IgD-negative memory B cell (primary cell): ENCODE measurements around the gene NAA16. TPM values are rescaled to one million over a fixed set of nuclear protein-coding genes. Genes with fewer than 3 reads are reported as not detected.

Experiments
- H3K27ac Mint-ChIP-seq, 3 donors: one replicate each; pipeline ENCODE4 v1.8.0; 2020 to 2022; ENCODE audit warnings: mild to moderate bottlenecking in 3 of 3, mixed read lengths in 3 of 3, moderate library complexity in 1 of 3
- H3K27me3 Mint-ChIP-seq: one replicate; pipeline ENCODE4 v1.8.0; 2021; ENCODE audit warnings: mixed read lengths
- H3K36me3 Mint-ChIP-seq: one replicate; pipeline ENCODE4 v1.8.0; 2020; ENCODE audit warnings: mild to moderate bottlenecking, mixed read lengths
- H3K4me1 Mint-ChIP-seq, 3 donors: one replicate each; pipeline ENCODE4 v1.8.0; 2020 to 2022; ENCODE audit warnings: mixed read lengths in 3 of 3, mild to moderate bottlenecking in 1 of 3
- H3K4me3 Mint-ChIP-seq, 4 donors: one replicate each; pipeline ENCODE4 v1.8.0; 2020 to 2022; ENCODE audit warnings: mild to moderate bottlenecking in 4 of 4, mixed read lengths in 4 of 4, moderate library complexity in 3 of 4
- H3K9me3 Mint-ChIP-seq, 3 donors: one replicate each; pipeline ENCODE4 v1.8.0; 2020 to 2021; ENCODE audit warnings: mixed read lengths in 3 of 3, mild to moderate bottlenecking in 1 of 3
- polyA plus RNA-seq: library from polyadenylated mRNA; unstranded; fragments of 300-500 nt; fragmentation: Illumina TruSeq; gene quantifications from one replicate; pipeline ENCODE4 v1.2.3, GENCODE V29; 2021

Gene NAA16
- polyA plus RNA-seq, 1 donor from 2014 or later = 7.7 TPM

DNA sequence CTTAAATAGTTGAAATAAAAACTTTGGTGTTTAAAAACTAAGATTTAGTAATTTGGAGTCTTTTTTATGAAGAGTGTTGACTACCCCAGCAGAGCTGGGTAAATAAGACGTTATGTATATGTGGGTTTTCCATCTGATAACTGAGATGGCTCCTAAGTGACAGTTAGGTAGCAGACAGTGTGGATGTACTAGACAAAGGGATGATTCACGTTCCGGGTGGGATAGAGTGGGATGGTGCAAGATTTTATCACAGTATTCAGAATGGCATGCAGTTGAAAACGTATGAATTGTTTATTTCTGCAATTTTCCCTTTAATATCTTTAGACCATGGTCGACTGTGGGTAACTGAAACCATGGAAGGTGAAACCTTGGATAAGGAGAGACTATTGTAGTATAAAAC is 50.4 kb downstream of the NAA16 start:
- Mint-ChIP-seq H3K4me1 (peaks cover 0 to 3% (median 1%) of the 10 kb centered on the region in 3 donors), H3K9me3 (no peaks in the 10 kb centered on the region), H3K36me3 (peaks cover 14% of the 10 kb centered on the region), H3K4me3 (no peak overlapping the region), H3K27me3 (no peaks in the 10 kb centered on the region), H3K27ac (no peak overlapping the region)

DNA sequence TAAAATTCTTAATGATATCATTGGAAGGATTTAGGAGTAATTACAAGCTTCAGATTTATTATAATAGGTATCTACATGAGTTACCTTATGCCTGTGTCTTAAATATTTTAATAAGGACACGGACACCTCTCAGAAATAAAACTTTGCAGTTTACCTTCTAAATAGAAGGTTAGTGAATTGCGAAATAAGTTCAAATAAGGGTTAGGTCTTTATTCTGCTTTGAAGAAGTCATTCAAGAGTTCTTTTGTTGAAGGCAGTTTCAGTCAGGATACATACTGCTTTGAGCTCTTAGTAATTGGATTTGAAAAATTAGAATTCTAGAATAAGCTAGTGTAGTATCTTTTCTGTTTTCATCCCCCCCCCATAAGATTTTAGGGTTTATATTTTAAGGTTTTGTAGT is 53.0 kb downstream of the NAA16 start:
- peaks cover 22% of the 10 kb centered on the region for H3K36me3 Mint-ChIP-seq
- H3K27ac Mint-ChIP-seq = no peak overlapping the region
- H3K27me3 Mint-ChIP-seq = no peaks in the 10 kb centered on the region
- H3K4me1 Mint-ChIP-seq = no peaks in the 10 kb centered on the region
- no peak overlapping the region for H3K4me3 Mint-ChIP-seq
- H3K9me3 Mint-ChIP-seq = no peaks in the 10 kb centered on the region

DNA sequence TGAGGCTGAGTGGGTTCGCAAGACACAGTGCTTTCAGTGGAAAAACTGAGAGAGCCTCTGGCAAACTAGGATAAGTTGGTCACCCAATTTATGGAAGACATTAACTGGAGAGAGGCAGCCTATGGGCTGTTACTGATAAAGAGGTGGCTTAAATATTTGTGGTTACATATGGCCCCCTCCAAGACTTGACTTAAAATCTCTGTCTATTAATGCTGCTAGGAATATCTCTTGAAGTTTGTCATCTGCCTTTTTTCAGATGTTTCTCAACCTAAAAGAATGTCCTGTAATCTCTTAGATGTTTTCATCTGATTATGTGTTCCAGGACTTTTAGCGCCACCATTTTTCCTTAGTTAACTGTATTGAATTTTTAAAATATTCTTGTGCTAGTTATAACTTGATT is 54.6 kb downstream of the NAA16 start:
- Mint-ChIP-seq H3K9me3 (no peaks in the 10 kb centered on the region), H3K4me3 (no peak overlapping the region), H3K36me3 (peaks cover 21% of the 10 kb centered on the region), H3K4me1 (no peaks in the 10 kb centered on the region), H3K27me3 (no peaks in the 10 kb centered on the region), H3K27ac (no peak overlapping the region)

DNA sequence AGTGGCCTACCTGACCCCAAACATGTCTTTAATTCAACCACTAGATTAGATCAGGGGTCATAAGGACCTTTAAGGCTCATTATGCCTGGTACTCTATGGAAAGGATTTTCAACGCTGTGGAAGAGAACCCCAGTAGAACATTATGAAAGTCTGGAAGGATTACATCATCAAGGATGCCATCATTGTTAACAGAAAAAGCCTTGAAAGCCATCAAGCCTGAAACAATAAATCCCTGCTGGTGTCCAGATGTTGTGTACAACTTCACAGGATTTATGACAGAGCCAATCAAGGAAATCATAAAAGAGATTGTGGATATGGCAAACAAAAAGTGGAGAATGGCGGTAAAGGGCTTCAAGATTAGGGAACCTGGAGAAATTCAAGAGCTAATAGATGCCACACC is 59.7 kb downstream of the NAA16 start:
- Mint-ChIP-seq H3K27ac (peak overlapping the region in 1 of 3 donors; percentile 31), H3K9me3 (no peaks in the 10 kb centered on the region), H3K27me3 (no peaks in the 10 kb centered on the region), H3K4me1 (no peaks in the 10 kb centered on the region), H3K36me3 (peaks cover 18% of the 10 kb centered on the region), H3K4me3 (no peak overlapping the region)

DNA sequence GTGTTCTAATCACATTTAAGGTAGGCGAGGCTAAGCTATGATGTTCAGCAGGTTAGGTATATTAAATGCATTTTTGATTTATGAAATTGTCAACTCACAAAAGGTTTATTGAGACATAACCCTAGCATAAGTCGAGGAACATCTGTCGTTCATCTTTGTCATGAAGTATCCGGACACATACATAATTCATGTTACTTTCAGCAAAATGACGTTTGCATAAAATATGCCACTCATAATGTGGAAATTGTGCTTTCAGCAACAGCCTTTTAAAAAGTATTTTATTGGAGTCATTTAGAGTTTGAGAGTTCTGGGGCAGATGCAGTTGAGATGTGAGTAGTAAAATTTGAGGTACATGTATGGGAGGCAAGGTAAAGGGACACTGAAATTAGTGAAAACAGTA is 66.4 kb downstream of the NAA16 start:
- Mint-ChIP-seq H3K36me3 (peaks cover 6% of the 10 kb centered on the region), H3K9me3 (no peaks in the 10 kb centered on the region)

DNA sequence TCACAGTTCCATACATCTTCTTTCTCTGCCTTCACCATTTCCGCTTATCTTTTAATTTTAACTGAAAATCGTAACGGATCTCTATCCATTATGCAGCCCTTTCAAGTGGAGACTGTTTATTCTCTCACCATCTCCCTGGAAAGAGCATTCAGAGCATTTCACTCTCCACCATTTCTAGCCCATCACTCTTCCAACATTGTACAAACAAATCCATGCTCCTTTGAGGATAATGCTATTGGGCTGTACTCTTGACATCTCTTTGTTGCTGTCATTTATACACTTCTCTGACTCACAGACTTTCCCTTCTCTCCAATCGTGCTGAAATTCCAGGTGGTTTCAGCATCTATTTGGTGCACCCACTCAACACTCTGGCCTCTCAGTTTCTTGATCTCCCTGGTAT is 71.4 kb downstream of the NAA16 start:
- H3K9me3 Mint-ChIP-seq = no peaks in the 10 kb centered on the region
- no peak overlapping the region for H3K4me3 Mint-ChIP-seq
- no peaks in the 10 kb centered on the region for H3K36me3 Mint-ChIP-seq
- H3K4me1 Mint-ChIP-seq = peaks cover 0 to 2% (median 0%) of the 10 kb centered on the region in 3 donors
- peaks cover 9% of the 10 kb centered on the region for H3K27me3 Mint-ChIP-seq
- no peak overlapping the region for H3K27ac Mint-ChIP-seq

More for the DNA sequence above, 66.4 kb downstream of the NAA16 start:
- Mint-ChIP-seq H3K27me3 (no peaks in the 10 kb centered on the region), H3K27ac (no peak overlapping the region), H3K4me3 (no peak overlapping the region), H3K4me1 (peaks cover 0 to 2% (median 0%) of the 10 kb centered on the region in 3 donors)

DNA sequence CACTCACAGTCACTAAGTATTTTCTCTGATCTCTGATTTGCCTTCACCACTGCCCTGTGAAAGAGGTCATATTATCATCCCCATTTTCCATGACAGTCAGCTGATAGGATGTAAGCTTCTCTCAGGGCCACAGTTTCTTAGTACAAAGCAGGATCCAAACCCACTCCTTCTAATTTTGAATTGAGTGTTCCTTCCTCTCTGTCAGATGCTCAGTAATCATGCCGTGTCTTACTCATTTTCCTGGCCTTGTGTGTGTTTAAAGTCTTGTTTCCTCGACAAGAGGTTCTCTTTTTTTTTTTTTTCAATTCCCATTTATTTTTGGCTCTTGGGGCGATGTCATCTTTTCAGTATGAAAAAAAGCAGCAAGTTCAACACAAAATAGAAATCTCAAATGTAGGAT is 72.3 kb downstream of the NAA16 start:
- peak overlapping the region in 1 of 3 donors; percentile 46 for H3K27ac Mint-ChIP-seq
- peaks cover 9% of the 10 kb centered on the region for H3K27me3 Mint-ChIP-seq
- H3K4me1 Mint-ChIP-seq = peaks cover 0 to 4% (median 0%) of the 10 kb centered on the region in 3 donors
- no peaks in the 10 kb centered on the region for H3K9me3 Mint-ChIP-seq
- no peaks in the 10 kb centered on the region for H3K36me3 Mint-ChIP-seq
- no peak overlapping the region for H3K4me3 Mint-ChIP-seq

DNA sequence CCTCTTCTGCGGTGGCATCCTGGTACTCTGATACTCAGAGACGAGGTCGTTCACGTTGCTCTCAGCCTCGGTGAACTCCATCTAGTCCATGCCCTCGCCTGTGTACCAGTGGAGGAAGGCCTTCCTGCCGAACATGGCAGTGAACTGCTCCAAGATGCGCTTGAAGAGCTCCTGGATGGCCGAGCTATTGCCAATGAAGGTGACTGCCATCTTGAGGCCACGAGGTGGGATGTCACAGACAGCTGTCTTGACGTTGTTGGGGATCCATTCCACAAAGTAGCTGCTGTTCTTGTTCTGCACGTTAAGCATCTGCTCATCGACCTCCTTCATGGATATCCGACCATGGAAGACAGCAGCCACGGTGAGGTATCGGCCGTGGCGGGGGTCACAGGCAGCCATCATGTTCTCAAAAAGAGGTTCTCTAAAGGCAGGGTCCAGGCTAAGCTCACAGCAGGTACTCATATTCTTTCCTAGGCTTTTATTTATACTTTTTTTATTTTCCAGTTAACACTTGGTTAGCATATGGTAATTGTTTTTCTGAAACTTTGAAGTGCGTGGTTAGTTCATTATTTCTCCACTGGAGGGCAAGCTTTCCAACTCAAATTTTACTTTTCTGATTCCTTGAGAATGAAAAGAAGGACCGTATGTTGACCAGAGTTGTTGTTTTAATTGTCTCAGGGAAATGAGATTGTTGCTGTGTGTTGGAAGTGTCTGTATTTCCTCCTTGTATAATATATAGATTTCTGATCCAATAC is 73.9 kb downstream of the NAA16 start:
- Mint-ChIP-seq H3K9me3 (no peaks in the 10 kb centered on the region), H3K36me3 (no peaks in the 10 kb centered on the region), H3K4me1 (peaks cover 0 to 4% (median 0%) of the 10 kb centered on the region in 3 donors), H3K27ac (no peak overlapping the region), H3K4me3 (no peak overlapping the region), H3K27me3 (peaks cover 9% of the 10 kb centered on the region)

DNA sequence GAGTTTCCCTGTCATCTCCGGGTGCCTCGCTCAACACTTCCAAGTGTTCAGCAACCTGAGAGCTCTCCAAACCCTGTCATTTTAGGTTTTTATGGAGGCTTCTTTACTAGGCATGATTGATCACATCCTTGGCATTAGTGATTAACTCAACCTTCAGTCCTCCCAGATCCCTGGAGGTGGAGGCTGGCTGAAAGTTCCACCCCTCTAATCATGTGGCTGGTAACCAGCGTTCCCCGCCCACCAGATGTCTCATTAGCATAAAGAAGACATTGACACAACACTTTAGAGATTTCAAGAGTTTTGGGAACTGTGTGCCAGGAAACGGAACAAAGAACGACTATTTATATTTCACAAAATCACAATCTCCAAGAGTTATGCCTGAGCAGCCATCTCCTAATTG is 75.1 kb downstream of the NAA16 start:
- H3K4me1 Mint-ChIP-seq = peaks cover 0 to 2% (median 0%) of the 10 kb centered on the region in 3 donors
- H3K27me3 Mint-ChIP-seq = peaks cover 9% of the 10 kb centered on the region
- H3K9me3 Mint-ChIP-seq = no peaks in the 10 kb centered on the region
- H3K36me3 Mint-ChIP-seq = no peaks in the 10 kb centered on the region
- H3K4me3 Mint-ChIP-seq = no peak overlapping the region
- H3K27ac Mint-ChIP-seq = no peak overlapping the region

DNA sequence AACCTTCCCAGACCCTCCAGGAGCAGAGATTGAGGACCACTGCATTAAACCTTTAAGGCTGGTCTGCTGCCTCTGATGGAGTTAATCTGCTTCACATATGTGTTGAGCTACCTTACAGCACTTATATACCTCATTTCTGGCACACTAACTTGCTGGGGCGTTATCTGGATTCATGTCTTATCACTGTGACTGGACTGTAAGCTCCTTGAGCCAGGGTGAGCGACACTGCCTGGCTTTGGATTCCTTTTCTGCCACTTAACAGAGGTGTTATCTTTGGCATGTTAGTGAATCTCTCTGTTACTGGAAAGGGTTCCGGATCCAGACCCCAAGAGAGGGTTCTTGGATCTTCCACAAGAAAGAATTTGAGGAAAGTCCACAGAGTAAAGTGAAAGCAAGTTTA is 76.5 kb downstream of the NAA16 start:
- Mint-ChIP-seq H3K4me1 (peaks cover 0 to 2% (median 0%) of the 10 kb centered on the region in 3 donors), H3K9me3 (no peaks in the 10 kb centered on the region), H3K36me3 (peaks cover 2% of the 10 kb centered on the region), H3K27me3 (peaks cover 12% of the 10 kb centered on the region), H3K4me3 (no peak overlapping the region), H3K27ac (no peak overlapping the region)

DNA sequence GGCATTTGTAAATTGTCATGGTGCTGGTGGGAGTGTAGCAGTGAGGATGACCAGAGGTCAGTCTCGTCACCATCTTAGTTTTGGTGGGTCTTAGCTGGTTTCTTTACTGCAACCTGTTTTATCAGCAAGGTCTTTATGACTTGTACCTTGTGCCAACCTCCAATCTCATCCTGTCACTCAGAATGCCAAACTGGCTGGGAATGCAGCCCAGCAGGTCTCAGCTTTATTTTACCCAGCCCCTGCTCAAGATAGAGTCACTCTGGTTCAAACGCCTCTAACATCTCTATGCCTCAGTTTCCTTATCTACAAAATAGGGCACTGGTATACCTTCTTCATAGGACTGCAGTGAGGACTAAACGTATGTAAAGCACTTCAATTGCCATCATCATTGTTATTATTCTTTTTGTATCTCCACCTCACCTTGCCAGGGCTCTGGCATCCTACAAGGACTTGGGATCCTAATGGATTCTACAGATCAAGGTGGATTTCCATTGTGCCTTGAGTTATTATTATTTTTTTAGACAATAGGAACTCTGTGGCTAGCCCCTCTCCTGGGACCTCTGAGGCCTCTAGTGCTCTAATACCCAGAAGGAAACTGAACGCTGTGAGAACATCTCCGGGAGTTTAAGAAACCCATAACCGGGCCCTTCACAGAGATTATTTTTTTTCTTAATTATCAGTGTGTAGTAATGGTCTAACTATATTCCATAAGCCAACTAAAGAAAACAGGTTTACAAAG is 77.2 kb downstream of the NAA16 start:
- H3K9me3 Mint-ChIP-seq = no peaks in the 10 kb centered on the region
- no peak overlapping the region for H3K27ac Mint-ChIP-seq
- H3K4me3 Mint-ChIP-seq = no peak overlapping the region
- peaks cover 12% of the 10 kb centered on the region for H3K27me3 Mint-ChIP-seq
- H3K4me1 Mint-ChIP-seq = peaks cover 0 to 2% (median 0%) of the 10 kb centered on the region in 3 donors
- H3K36me3 Mint-ChIP-seq = peaks cover 3% of the 10 kb centered on the region

DNA sequence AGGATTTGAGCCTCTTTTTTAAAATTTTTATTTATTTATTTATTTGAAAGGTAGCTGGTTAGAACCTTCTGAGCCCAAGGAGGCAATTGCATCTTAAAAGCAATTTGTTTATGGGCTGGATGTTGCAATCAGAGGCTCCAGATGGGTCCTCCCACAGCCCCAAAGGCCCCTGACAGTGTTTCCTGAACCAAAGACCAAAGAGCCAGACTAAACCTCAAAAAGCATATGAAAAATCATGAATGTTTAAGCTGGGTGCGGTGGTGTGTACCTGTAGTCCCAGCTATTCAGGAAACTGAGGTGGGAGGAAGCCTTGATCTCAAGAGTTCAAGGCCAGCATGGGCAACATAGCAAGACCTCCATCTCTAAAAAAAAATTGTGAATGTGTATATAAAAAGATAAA is 78.5 kb downstream of the NAA16 start:
- peaks cover 6% of the 10 kb centered on the region for H3K36me3 Mint-ChIP-seq
- peaks cover 0 to 6% (median 2%) of the 10 kb centered on the region in 3 donors for H3K9me3 Mint-ChIP-seq
- H3K4me3 Mint-ChIP-seq = no peak overlapping the region
- H3K27ac Mint-ChIP-seq = no peak overlapping the region
- H3K4me1 Mint-ChIP-seq = peaks cover 0 to 2% (median 0%) of the 10 kb centered on the region in 3 donors
- peaks cover 13% of the 10 kb centered on the region for H3K27me3 Mint-ChIP-seq

DNA sequence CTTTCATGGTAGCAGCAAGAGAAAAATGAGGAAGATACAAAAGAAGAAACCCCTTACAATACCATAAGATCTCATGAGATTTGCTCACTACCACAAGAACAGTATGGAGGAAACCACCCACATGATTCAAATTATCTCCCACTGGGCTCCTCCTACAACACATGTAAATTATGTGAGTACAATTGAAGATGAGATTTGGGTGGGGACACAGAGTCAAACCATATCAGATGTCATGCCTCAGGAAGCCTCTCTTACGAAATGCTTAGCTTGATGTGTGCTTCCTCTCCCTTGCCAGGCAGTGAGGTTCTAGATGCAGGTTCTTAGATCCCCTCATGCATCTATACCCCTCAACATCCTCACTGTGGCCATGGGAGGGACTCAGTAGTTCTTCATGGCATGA is 83.1 kb downstream of the NAA16 start:
- H3K4me3 Mint-ChIP-seq = no peak overlapping the region
- peaks cover 2 to 6% (median 2%) of the 10 kb centered on the region in 3 donors for H3K9me3 Mint-ChIP-seq
- H3K27ac Mint-ChIP-seq = no peak overlapping the region
- H3K27me3 Mint-ChIP-seq = peaks cover 15% of the 10 kb centered on the region
- H3K4me1 Mint-ChIP-seq = no peaks in the 10 kb centered on the region
- peaks cover 6% of the 10 kb centered on the region for H3K36me3 Mint-ChIP-seq

DNA sequence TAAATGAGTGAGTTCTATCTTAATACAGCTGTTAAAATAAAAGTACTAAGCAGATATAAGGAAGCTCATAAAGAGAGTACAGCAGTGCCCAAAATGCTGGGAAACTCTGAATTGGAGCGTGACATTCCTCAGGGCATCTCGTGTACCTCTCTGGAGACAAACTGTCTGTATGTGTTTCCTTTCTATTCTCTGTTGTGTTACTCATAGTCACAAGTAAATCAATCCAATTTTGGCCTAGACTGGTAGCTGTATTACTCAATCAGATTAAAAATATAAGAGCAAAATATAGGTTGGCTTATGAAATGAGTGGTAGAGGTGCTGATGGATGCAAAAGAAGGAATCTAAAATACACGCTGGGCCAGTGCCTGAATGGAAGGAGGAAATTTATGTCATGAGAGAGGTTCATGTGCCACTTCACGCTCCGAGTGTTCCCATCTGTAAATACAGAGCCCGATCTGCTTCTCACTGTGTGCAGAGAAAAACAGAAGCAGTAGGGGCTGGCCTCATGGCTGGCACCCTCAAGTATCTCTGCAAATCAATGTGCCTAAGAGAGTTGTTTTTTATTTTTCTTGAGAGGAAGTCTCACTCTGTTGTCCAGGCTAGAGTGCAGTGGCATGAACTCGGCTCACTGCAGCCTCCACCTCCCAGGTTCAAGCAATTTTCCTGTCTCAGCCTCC is 87.6 kb downstream of the NAA16 start:
- peaks cover 12% of the 10 kb centered on the region for H3K27me3 Mint-ChIP-seq
- H3K36me3 Mint-ChIP-seq = peaks cover 2% of the 10 kb centered on the region
- H3K4me3 Mint-ChIP-seq = no peak overlapping the region
- no peaks in the 10 kb centered on the region for H3K4me1 Mint-ChIP-seq
- H3K9me3 Mint-ChIP-seq = peaks cover under 1 to 4% (median 2%) of the 10 kb centered on the region in 3 donors
- no peak overlapping the region for H3K27ac Mint-ChIP-seq

DNA sequence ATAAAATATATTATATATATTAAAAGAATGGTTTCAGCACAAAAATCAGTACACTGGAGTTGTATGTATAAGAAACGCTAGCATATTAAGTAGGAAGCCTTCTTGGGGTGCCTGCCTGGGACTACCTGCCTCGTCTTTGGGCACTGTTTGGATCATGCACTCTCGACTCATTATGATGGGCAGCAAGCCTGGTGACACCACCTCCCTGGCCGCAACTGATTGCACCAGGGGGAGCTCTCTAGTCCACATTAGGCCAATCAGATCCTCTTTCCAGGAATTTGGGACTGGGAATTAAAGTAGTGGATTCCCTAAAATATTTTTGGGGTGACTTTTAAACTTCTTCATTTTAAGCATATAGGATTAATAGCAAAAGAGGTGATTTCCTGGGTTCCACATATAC is 90.3 kb downstream of the NAA16 start:
- Mint-ChIP-seq H3K9me3 (no peaks in the 10 kb centered on the region), H3K27ac (no peak overlapping the region), H3K4me1 (no peaks in the 10 kb centered on the region), H3K4me3 (no peak overlapping the region), H3K27me3 (no peaks in the 10 kb centered on the region), H3K36me3 (no peaks in the 10 kb centered on the region)
